ENCODE measurements around the gene NEURL1B.
A peak's percentile ranks its signal among the peaks of the same experiment; 100 is the strongest.

Gene NEURL1B

DNA sequence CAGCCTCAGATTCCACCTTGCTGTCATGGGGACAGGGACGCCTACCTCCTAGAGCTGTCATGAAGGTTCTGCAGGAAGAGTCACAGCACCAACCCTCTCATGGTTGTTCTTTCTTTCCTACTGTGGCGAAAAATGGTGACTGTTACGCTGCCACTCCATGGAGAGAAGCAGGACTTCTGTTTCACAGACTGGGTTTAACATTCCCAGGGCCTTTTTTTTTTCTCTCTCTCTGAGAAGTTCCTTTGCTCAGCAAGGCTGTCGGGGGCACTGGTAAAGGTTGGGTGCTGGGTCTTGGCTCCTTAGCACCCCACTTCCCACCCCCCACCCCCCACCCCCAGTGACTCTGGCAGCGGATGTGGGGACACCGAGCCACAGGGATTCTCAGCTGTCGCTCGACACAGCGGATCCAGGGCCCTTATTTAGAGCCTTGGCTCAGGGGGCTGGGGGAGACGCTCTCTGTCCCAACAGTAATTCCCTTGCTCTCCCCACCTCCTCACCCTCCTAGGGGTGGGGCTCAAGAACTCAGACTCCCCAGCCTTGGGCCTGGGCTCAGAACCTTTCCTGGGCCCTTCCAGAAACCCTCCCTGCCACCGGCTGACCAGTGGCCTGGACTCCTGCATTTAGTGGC is 95.6 kb downstream of the NEURL1B start:
- H3K4me3 ChIP-seq (ENCODE audit: low read depth, low read length) = no peak overlapping the region
- DNase-seq (ENCODE audit: low read depth) = no peak

DNA sequence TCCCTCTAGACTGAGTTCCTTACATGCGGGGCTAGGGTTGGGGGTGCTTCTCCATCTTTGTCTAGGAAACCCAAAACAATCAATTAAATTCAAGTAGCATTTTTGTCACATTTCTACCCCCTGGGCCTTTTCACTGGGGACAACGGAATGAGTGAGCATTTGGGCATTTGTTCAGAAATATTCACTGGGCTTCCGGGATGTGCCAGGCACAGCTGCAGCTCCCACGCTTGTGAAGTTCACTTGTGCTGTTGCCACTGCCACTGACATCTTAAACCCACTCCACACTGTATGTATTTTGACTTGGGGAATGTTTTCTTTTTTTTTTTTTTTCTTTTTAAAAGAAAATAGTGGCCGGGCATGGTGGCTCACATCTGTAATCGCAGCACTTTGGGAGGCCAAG is 98.3 kb downstream of the NEURL1B start:
- H3K4me3 ChIP-seq (ENCODE audit: low read depth, low read length) = no peak overlapping the region
- DNase-seq (ENCODE audit: low read depth) = no peak

DNA sequence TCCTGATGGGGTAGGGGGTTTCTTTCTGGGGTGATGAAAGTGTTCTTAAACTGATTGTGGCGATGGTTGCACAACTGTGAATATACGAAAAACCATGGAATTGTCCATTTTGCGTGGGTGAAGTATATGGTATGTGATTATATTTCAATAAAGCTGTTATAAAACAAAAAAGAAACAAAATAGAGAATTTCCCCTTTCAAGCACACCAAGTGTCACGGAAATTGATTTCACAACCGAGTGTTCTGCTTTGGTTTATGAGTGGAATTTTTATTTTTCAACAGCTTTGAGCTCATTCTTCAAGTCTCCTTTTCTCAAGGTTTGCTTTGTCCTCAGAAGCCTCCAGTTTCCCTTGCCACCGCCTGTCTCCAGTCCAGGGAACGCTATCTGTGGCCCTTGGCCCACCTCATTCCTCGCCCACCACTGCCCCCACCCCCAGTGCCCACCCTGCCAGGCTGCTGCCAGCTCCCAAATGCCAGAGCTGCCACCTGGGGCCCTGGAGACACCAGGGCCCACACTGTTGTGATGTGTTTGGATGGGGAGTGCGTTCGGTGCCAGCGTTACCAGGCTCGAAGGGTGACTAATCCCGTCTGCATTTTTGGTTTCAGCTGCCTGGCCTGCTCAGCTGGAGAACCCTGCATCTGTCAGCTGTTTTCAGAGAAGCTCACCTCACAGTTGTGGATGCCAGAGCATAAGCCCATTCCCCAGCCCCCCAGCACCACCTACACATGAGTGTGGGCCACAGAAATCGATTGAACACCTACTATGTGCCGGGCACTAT is 99.6 kb downstream of the NEURL1B start:
- no peak overlapping the region for H3K4me3 ChIP-seq (ENCODE audit: low read depth, low read length)
- peak; percentile 78 for DNase-seq (ENCODE audit: low read depth)
